Hematopoietic multipotent progenitor cell (in vitro differentiated cells): Measurements from ENCODE around the gene ALG8. TPM values are rescaled to one million over a fixed set of nuclear protein-coding genes. Genes with fewer than 3 reads are reported as not detected.

Experiments used
- small RNA-seq: library from RNA; depleted of rRNA; stranded (forward); fragments of <200 nt; gene quantifications from one replicate; pipeline ENCODE3, GENCODE V24; 2012
- total RNA-seq: library from RNA; depleted of rRNA; stranded (reverse); fragments of >200 nt; gene quantifications from one replicate; pipeline ENCODE4 v1.2.3, GENCODE V29; 2012

The ALG8 gene
- total RNA-seq, 1 donor = 21.8 TPM

Small RNA genes within 50 kb of the gene (small RNA-seq; reads per million reads assigned to genes)
- not detected for gene RNU6-126P

Other genes starting within 250 kb of the ALG8 start
- gene INTS4, start 145.0 kb downstream of the ALG8 start, total RNA-seq = 42.5 TPM
- gene KCTD14, start 116.3 kb downstream of the ALG8 start, total RNA-seq = 0.27 TPM
- under 0.01 TPM for gene THRSP, start 75.8 kb downstream of the ALG8 start, total RNA-seq
- 73.5 TPM for gene NDUFC2, start 59.8 kb downstream of the ALG8 start, total RNA-seq
- 3.0 TPM for gene KCTD21, start 49.0 kb upstream of the ALG8 start, total RNA-seq
- gene USP35, start 49.3 kb upstream of the ALG8 start, total RNA-seq = 3.8 TPM